H1 (cell line): ENCODE results near the gene VRK2. TPM values are rescaled to one million over a fixed set of nuclear protein-coding genes. Genes with fewer than 3 reads are reported as not detected.

ENCODE experiments used
- CTCF ChIA-PET: fragments of 300-600 bp; sonication (Branson Sonifier 250); formaldehyde crosslinking; loops from one replicate; lab custom pipeline; 2021; ENCODE audit not compliant: partially characterized antibody; lab: Charles Lee
- POLR2A ChIA-PET: fragments of 300-600 bp; sonication (Branson Sonifier 250); formaldehyde crosslinking; loops from one replicate; lab custom pipeline; 2021; ENCODE audit warnings: inconsistent platforms; ENCODE audit not compliant: partially characterized antibody; lab: Charles Lee
- DNase-seq, 2 experiments: peaks; one replicate each; pipeline versions ENCODE4 v3.0.0 to v3.0.0-alpha.2; 2010 to 2022; ENCODE audit warnings: low spot score in 2 of 2, low read depth in 1 of 2, mixed read lengths in 1 of 2
- FAIRE-seq: peaks from 2 replicates; lab custom pipeline; 2011; peaks lifted over from hg19 to GRCh38; lab: Jason Lieb, UNC
- H2AFZ ChIP-seq: 2 replicates; pipeline ENCODE4 v1.8.1; 2012; ENCODE audit warnings: low read length, inconsistent platforms
- H2AK5ac ChIP-seq: 2 replicates; pipeline ENCODE4 v1.6.1; 2013; ENCODE audit warnings: low read depth, low read length
- H2BK120ac ChIP-seq: replicated peaks from 2 replicates; pipeline ENCODE3; 2013; ENCODE audit warnings: low read depth, low read length, inconsistent platforms
- H2BK12ac ChIP-seq: 2 replicates; pipeline ENCODE4 v1.6.1; 2013; ENCODE audit warnings: low read depth, low read length
- H2BK15ac ChIP-seq: 2 replicates; pipeline ENCODE4 v1.6.1; 2013; ENCODE audit warnings: low read length
- H2BK20ac ChIP-seq: 2 replicates; pipeline ENCODE4 v1.6.1; 2013; ENCODE audit warnings: low read length
- H2BK5ac ChIP-seq: 2 replicates; pipeline ENCODE4 v1.6.1; 2013; ENCODE audit warnings: low read depth, low read length
- H3K14ac ChIP-seq: 2 replicates; pipeline ENCODE4 v1.6.1; 2013; ENCODE audit warnings: inconsistent platforms; ENCODE audit not compliant: insufficient read length
- H3K18ac ChIP-seq: 2 replicates; pipeline ENCODE4 v1.6.1; 2013; ENCODE audit warnings: low read length; ENCODE audit errors: extremely low read depth
- H3K23ac ChIP-seq: 2 replicates; pipeline ENCODE4 v1.6.1; 2013; ENCODE audit warnings: inconsistent platforms; ENCODE audit not compliant: insufficient read length
- H3K23me2 ChIP-seq: 2 replicates; pipeline ENCODE4 v1.6.1; 2013; ENCODE audit warnings: low read depth, low read length
- H3K27ac ChIP-seq: 2 replicates; pipeline ENCODE4 v1.6.1; 2011; ENCODE audit warnings: low read depth, low read length, inconsistent platforms
- H3K27me3 ChIP-seq, 4 experiments: replicated peaks in 1 of 4; 1 replicate in 1 of 4; 2 replicates in 3 of 4; pipeline versions ENCODE4 v1.6.1 to v1.8.1; 2011 to 2013; ENCODE audit warnings: low read length in 3 of 4, mild to moderate bottlenecking in 3 of 4, inconsistent platforms in 2 of 4, mixed read lengths in 2 of 4, moderate library complexity in 1 of 4; ENCODE audit not compliant: control insufficient read depth in 3 of 4, insufficient read depth in 3 of 4; ENCODE audit errors: extremely low read depth in 1 of 4
- H3K36me3 ChIP-seq, 4 experiments: 2 replicates each; pipeline versions ENCODE4 v1.6.1 to v1.8.1; 2011 to 2013; ENCODE audit warnings: mild to moderate bottlenecking in 4 of 4, low read length in 3 of 4, moderate library complexity in 2 of 4, control low read depth in 1 of 4, inconsistent platforms in 1 of 4; ENCODE audit not compliant: insufficient read depth in 4 of 4, control insufficient read depth in 2 of 4
- H3K4ac ChIP-seq: replicated peaks from 2 replicates; pipeline ENCODE3; 2013; ENCODE audit warnings: low read length, low read depth, mixed read lengths, inconsistent platforms; ENCODE audit not compliant: insufficient read length
- H3K4me1 ChIP-seq, 4 experiments: replicated peaks in 1 of 4; 1 replicate in 1 of 4; 2 replicates in 3 of 4; pipeline versions ENCODE4 v1.6.1 to v1.8.1; 2011 to 2013; ENCODE audit warnings: low read length in 3 of 4, inconsistent platforms in 2 of 4, mixed read lengths in 1 of 4; ENCODE audit not compliant: insufficient read depth in 4 of 4, control insufficient read depth in 3 of 4
- H3K4me2 ChIP-seq, 2 experiments: 2 replicates each; pipeline versions ENCODE4 v1.6.1 to v1.8.1; 2011 to 2013; ENCODE audit warnings: low read depth in 2 of 2, low read length in 2 of 2, control low read depth in 1 of 2, inconsistent platforms in 1 of 2, mild to moderate bottlenecking in 1 of 2; ENCODE audit not compliant: insufficient read depth in 1 of 2
- H3K4me3 ChIP-seq, 4 experiments: fragments of 200-600, 300-600 bp in 1 of 4; sonication (generic), shearing (Covaris generic), sonication (Bioruptor Twin) in 1 of 4; 2 replicates each; pipeline versions ENCODE4 v1.5.1 to v1.8.1; 2011 to 2016; ENCODE audit warnings: low read length in 4 of 4, low read depth in 3 of 4, control low read depth in 2 of 4, inconsistent platforms in 2 of 4, mild to moderate bottlenecking in 2 of 4, mixed read lengths in 1 of 4, moderate library complexity in 1 of 4; ENCODE audit not compliant: insufficient read depth in 2 of 4; ENCODE audit errors: extremely low read depth in 1 of 4
- H3K56ac ChIP-seq: replicated peaks from 2 replicates; pipeline ENCODE3; 2013; ENCODE audit warnings: low read depth, mild to moderate bottlenecking, mixed read lengths, low read length, inconsistent platforms; ENCODE audit not compliant: insufficient read length
- H3K79me1 ChIP-seq: 2 replicates; pipeline ENCODE4 v1.6.1; 2013; ENCODE audit warnings: low read depth, low read length, control low read depth
- H3K79me2 ChIP-seq, 2 experiments: 2 replicates each; pipeline versions ENCODE4 v1.6.1 to v1.8.1; 2012 to 2013; ENCODE audit warnings: low read length in 2 of 2, mild to moderate bottlenecking in 2 of 2, inconsistent platforms in 1 of 2; ENCODE audit not compliant: insufficient read depth in 2 of 2, control insufficient read depth in 1 of 2
- H3K9ac ChIP-seq, 4 experiments: replicated peaks in 1 of 4; 1 replicate in 1 of 4; 2 replicates in 3 of 4; pipeline versions ENCODE4 v1.6.1 to v1.8.1; 2011 to 2013; ENCODE audit warnings: low read depth in 3 of 4, low read length in 3 of 4, control low read depth in 2 of 4, mild to moderate bottlenecking in 2 of 4, moderate library complexity in 2 of 4, inconsistent platforms in 1 of 4; ENCODE audit errors: extremely low read depth in 1 of 4
- H3K9me3 ChIP-seq, 2 experiments: 2 replicates each; pipeline versions ENCODE4 v1.6.1 to v1.8.1; 2012 to 2013; ENCODE audit warnings: mild to moderate bottlenecking in 2 of 2, moderate library complexity in 2 of 2, control low read depth in 1 of 2, inconsistent platforms in 1 of 2, low read depth in 1 of 2, low read length in 1 of 2, mixed read lengths in 1 of 2; ENCODE audit not compliant: insufficient read depth in 2 of 2
- H4K20me1 ChIP-seq, 2 experiments: replicated peaks in 1 of 2; 2 replicates each; pipeline versions ENCODE3 to v1.8.1; 2011 to 2013; ENCODE audit warnings: inconsistent platforms in 2 of 2, low read length in 2 of 2, mild to moderate bottlenecking in 1 of 2; ENCODE audit not compliant: insufficient read depth in 2 of 2, control insufficient read depth in 1 of 2
- H4K5ac ChIP-seq: 2 replicates; pipeline ENCODE4 v1.6.1; 2013; ENCODE audit warnings: low read length, low read depth, mixed read lengths, inconsistent platforms; ENCODE audit not compliant: insufficient read length
- H4K8ac ChIP-seq: 2 replicates; pipeline ENCODE4 v1.8.0; 2013; ENCODE audit warnings: mild to moderate bottlenecking, moderate library complexity, low read length, inconsistent platforms; ENCODE audit not compliant: insufficient read depth; ENCODE audit errors: extremely low read depth
- H4K91ac ChIP-seq: replicated peaks from 2 replicates; pipeline ENCODE3; 2013; ENCODE audit warnings: low read length, mixed read lengths, inconsistent platforms; ENCODE audit not compliant: insufficient read length
- BCL11A ChIP-seq, 2 experiments: IDR thresholded peaks; one replicate each; pipeline ENCODE4 v1.6.1; 2011; ENCODE audit warnings: low read depth in 2 of 2, low read length in 2 of 2, mild to moderate bottlenecking in 2 of 2
- CBX8 ChIP-seq: fragments of 300-800, 300-1000 bp; sonication (generic); IDR thresholded peaks from 2 replicates; pipeline ENCODE4 v1.7.1; 2016; ENCODE audit warnings: low read depth, low read length, borderline replicate concordance
- CREB1 ChIP-seq: IDR thresholded peaks from 2 replicates; pipeline ENCODE4 v1.6.1; 2012; ENCODE audit warnings: inconsistent platforms
- GTF2F1 ChIP-seq: IDR thresholded peaks from 2 replicates; pipeline ENCODE4 v1.6.1; 2012; ENCODE audit warnings: low read depth, low read length, improper control_type of control experiment, borderline replicate concordance
- JUN ChIP-seq: IDR thresholded peaks from 2 replicates; pipeline ENCODE4 v1.6.1; 2011; ENCODE audit warnings: low read depth, mild to moderate bottlenecking, improper control_type of control experiment, low read length
- KDM4A ChIP-seq: IDR thresholded peaks from one replicate; pipeline ENCODE4 v1.7.1; 2012; ENCODE audit warnings: low read depth, mild to moderate bottlenecking, moderate library complexity, low read length, inconsistent platforms; ENCODE audit not compliant: severe bottlenecking
- MAFK ChIP-seq: IDR thresholded peaks from 2 replicates; pipeline ENCODE4 v1.6.1; 2012; ENCODE audit warnings: low read depth, mild to moderate bottlenecking, improper control_type of control experiment, low read length
- POLR2AphosphoS5 ChIP-seq: IDR thresholded peaks from 2 replicates; pipeline ENCODE4 v1.6.1; 2011; ENCODE audit warnings: low read depth, low read length
- RXRA ChIP-seq: IDR thresholded peaks from 2 replicates; pipeline ENCODE4 v1.6.1; 2011; ENCODE audit warnings: low read depth, mild to moderate bottlenecking, low read length, moderate library complexity; ENCODE audit not compliant: insufficient read depth
- SP1 ChIP-seq: IDR thresholded peaks from 2 replicates; pipeline ENCODE4 v1.6.1; 2011; ENCODE audit warnings: low read depth, low read length
- SP2 ChIP-seq: IDR thresholded peaks from 2 replicates; pipeline ENCODE4 v1.6.1; 2012; ENCODE audit warnings: mild to moderate bottlenecking, low read length, inconsistent platforms
- SRF ChIP-seq: IDR thresholded peaks from 2 replicates; pipeline ENCODE4 v1.6.1; 2011; ENCODE audit warnings: mild to moderate bottlenecking, low read depth, low read length, moderate library complexity
- ZNF274 ChIP-seq: IDR thresholded peaks from 2 replicates; pipeline ENCODE4 v1.7.0; 2012; ENCODE audit warnings: low read length, borderline replicate concordance; ENCODE audit errors: extremely low read depth
- WGBS, 2 experiments: shearing (Covaris generic) in 1 of 2; methylation state at CpG; one replicate each; pipeline versions ENCODE4 v1.1.6 to v1.1.7; 2013 to 2015; ENCODE audit warnings: low lambda C conversion rate in 2 of 2, mixed read lengths in 2 of 2, inconsistent platforms in 1 of 2, low coverage in 1 of 2, missing lambda C conversion rate in 1 of 2; ENCODE audit not compliant: insufficient replicate concordance in 2 of 2, insufficient coverage in 1 of 2, insufficient read length in 1 of 2; ENCODE audit errors: extremely low coverage in 1 of 2, missing lambda C conversion rate in 1 of 2; 5-methylcytosine and 5-hydroxymethylcytosine counted together
- polyA plus RNA-seq, 7 experiments: library from polyadenylated mRNA; depleted of rRNA in 3 of 7; stranded (reverse) in 5 of 7; unstranded in 2 of 7; fragments of >200 nt in 5 of 7; fragments of 200-250 nt in 2 of 7; gene quantifications; 1 replicate in 5 of 7; 2 replicates in 1 of 7; 4 replicates in 1 of 7; pipeline versions ENCODE4 v1.2.1 to v1.2.3, GENCODE V29; 2011 to 2013; ENCODE audit warnings: missing spikeins in 2 of 7, mixed read lengths in 2 of 7
- total RNA-seq: library from RNA; stranded (reverse); fragmentation: NEBNext Ultra II Directional; extraction: Animal tissue kit (Norgen Biotek cat#: 25700); gene quantifications from 2 replicates; pipeline ENCODE4 v1.2.1, GENCODE V29; 2021
- TF ChIP-seq, protein P1 (sequence below): IDR thresholded peaks from 2 replicates; pipeline ENCODE4 v1.6.1; 2012; ENCODE audit warnings: low read length, inconsistent platforms

Gene VRK2
- total and polyA plus RNA-seq, 2 of the 8 experiments (the other 6 are each of a cell fraction or from before 2014, with no cell fraction given), result 7.6 to 27.8 TPM

DNA sequence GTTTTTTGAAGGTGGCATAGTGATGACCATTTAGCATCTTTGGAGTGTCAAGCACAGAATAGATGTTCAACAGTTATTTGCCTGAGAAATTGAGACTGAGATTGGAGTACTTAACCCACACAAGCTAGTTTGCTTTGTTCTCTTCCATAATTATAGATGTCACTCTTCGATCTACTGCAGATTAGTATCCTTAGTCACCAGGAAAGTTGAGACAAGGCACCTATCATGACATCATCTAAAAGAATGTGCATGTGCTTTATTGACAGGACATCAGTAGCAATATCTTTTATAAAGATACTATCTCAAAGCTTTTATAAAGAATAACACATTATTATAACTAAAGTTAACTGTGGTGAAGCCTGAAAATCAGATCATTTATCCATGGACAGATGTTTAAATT lies 6.4 kb downstream of the VRK2 start:
- Histone ChIP-seq H2BK15ac (no peak overlapping the region), H4K91ac (no peak overlapping the region), H3K27me3 (no peaks in the 10 kb centered on the region), H3K9me3 (no peaks in the 10 kb centered on the region), H4K20me1 (no peaks in the 10 kb centered on the region), H2AK5ac (no peak overlapping the region), H2BK120ac (no peak overlapping the region), H3K79me1 (no peaks in the 10 kb centered on the region; the same call in 1 of the 2 replicates), H3K23ac (no peak overlapping the region), H3K4ac (no peak overlapping the region), H3K4me1 (peaks cover 0 to 12% (median 10%) of the 10 kb centered on the region in 4 experiments; a peak in 3 of 7 replicates), H3K4me2 (no peak overlapping the region), H3K56ac (no peak overlapping the region), H2BK12ac (no peak overlapping the region), H3K4me3 (no peak overlapping the region), H3K36me3 (peaks cover 0 to 9% (median 0%) of the 10 kb centered on the region in 4 experiments; a peak in 1 of 8 replicates), H3K14ac (no peak overlapping the region), H3K27ac (no peak overlapping the region), H3K18ac (no peak overlapping the region), H2BK20ac (no peak overlapping the region), H4K5ac (no peak overlapping the region), H2AFZ (no peak overlapping the region), H3K9ac (no peak overlapping the region), H3K23me2 (no peaks in the 10 kb centered on the region), H2BK5ac (no peak overlapping the region), H4K8ac (no peak overlapping the region), H3K79me2 (peaks cover 0 to 14% of the 10 kb centered on the region in 2 experiments; a peak in 2 of 4 replicates)
- no peak for FAIRE-seq
- POLR2A ChIA-PET, result no interaction called here
- 92% methylated on average over 1 of the region's 1 CpG; no CpG with 5 or more reads in 1 of the 2 experiments for WGBS, 2 experiments
- CTCF ChIA-PET, result interaction anchor here (1.1 kb wide), 1 partner anchor 294 kb away, joined by 5 read pairs; no protein-coding TSS in a partner anchor
- DNase-seq, result no peak
- TF ChIP-seq JUN (no peak), SP2 (no peak), SP1 (no peak), MAFK (no peak), CBX8 (no peak), BCL11A (IDR thresholded peaks at IDR 0.05; ENCODE audit: low read depth in 2 of 2, low read length in 2 of 2) (no peak), ZNF274 (no peak), SRF (no peak), POLR2AphosphoS5 (no peak), GTF2F1 (no peak), KDM4A (no peak), CREB1 (no peak), RXRA (no peak)
- TF ChIP-seq, protein P1, sequence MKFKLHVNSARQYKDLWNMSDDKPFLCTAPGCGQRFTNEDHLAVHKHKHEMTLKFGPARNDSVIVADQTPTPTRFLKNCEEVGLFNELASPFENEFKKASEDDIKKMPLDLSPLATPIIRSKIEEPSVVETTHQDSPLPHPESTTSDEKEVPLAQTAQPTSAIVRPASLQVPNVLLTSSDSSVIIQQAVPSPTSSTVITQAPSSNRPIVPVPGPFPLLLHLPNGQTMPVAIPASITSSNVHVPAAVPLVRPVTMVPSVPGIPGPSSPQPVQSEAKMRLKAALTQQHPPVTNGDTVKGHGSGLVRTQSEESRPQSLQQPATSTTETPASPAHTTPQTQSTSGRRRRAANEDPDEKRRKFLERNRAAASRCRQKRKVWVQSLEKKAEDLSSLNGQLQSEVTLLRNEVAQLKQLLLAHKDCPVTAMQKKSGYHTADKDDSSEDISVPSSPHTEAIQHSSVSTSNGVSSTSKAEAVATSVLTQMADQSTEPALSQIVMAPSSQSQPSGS, result no peak
